Measurements from ENCODE around the gene IL6R.
"Not testable (repeated sequence)": the region's sequence is repeated elsewhere in the genome, so short reads cannot be mapped to it uniquely, and the experiment has no call there.

Gene IL6R

GRCh38 chr1:154404984-154405746, at the start of gene IL6R:
Gene IL6R (plus strand): TSS chr1:154405343. CDS start chr1:154405630, 287 bp downstream.
- DNase-seq (ENCODE audit: low read depth) = peak; percentile 97
- TF ChIP-seq MYC (IDR thresholded peaks at IDR 0.05; ENCODE audit: low read depth, low read length) (peak; percentile 80), POLR2A (IDR thresholded peaks at IDR 0.05; ENCODE audit: extremely low read depth, insufficient read length) (peak; percentile 19), CTCF (IDR thresholded peaks at IDR 0.05; ENCODE audit: low read depth, low read length) (no peak)
- TF ChIP-seq, protein P1, sequence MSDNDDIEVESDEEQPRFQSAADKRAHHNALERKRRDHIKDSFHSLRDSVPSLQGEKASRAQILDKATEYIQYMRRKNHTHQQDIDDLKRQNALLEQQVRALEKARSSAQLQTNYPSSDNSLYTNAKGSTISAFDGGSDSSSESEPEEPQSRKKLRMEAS (IDR thresholded peaks at IDR 0.05; ENCODE audit: low read depth, low read length) = peak; percentile 77
- peak within 1 kb of the TSS; percentile 72 for H3K4me3 ChIP-seq (ENCODE audit: low read depth, low read length)

DNA sequence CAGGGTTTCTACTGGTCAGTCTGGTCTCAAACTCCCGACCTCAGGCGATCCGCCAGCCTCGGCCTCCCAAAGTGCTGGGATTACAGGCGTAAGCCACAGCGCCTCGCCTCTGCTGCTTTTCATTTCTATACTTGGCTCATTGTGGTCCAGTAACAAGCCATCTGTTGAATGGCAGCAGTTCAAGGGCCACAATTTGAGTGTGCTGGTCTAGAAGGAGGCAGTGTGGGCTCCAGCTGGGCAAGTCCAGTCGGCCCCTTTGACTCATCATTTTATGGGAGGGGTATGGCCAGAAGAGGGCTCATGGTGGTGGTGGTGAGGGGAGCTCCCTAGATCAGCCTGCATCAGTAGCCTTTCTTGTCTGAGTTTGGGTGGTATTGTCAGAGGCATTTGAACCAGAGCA, 46.6 kb upstream of the IL6R start:
- TF ChIP-seq, protein P1 (IDR thresholded peaks at IDR 0.05; ENCODE audit: low read depth, low read length) = no peak
- TF ChIP-seq MYC (IDR thresholded peaks at IDR 0.05; ENCODE audit: low read depth, low read length) (no peak), POLR2A (IDR thresholded peaks at IDR 0.05; ENCODE audit: extremely low read depth, insufficient read length) (no peak), CTCF (IDR thresholded peaks at IDR 0.05; ENCODE audit: low read depth, low read length) (no peak)
- DNase-seq (ENCODE audit: low read depth) = no peak
- H3K4me3 ChIP-seq (ENCODE audit: low read depth, low read length) = no peak overlapping the region

DNA sequence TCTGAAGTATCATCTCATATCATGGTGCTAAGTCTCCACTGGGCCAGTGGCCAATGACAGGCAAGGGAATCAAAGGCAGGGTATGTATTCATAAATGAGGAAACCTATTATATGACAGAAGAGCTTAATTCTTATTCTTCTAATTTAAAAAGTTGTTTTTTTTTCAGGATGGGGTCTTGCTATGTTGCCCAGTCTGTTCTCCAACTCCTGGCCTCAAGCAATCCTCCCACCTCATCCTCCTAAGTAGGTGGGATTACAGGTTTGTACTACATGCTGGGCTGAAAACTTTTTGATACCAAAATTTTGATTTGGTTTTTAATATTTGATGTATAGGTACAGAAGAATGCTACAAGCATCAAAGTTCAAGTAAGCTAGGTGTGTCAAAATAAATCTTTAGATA, 44.9 kb upstream of the IL6R start:
- no peak for DNase-seq (ENCODE audit: low read depth)
- no peak for TF ChIP-seq CTCF (IDR thresholded peaks at IDR 0.05; ENCODE audit: low read depth, low read length)
- TF ChIP-seq, protein P1 (IDR thresholded peaks at IDR 0.05; ENCODE audit: low read depth, low read length) = no peak
- TF ChIP-seq MYC (IDR thresholded peaks at IDR 0.05; ENCODE audit: low read depth, low read length) = no peak
- TF ChIP-seq POLR2A (IDR thresholded peaks at IDR 0.05; ENCODE audit: extremely low read depth, insufficient read length) = no peak

GRCh38 chr1:154360881-154361280, 44.3 kb upstream of the IL6R start:
- H3K4me3 ChIP-seq (ENCODE audit: low read depth, low read length); DNase-seq (ENCODE audit: low read depth): not testable (repeated sequence)

More for the DNA sequence above, 44.9 kb upstream of the IL6R start:
- no peak overlapping the region for H3K4me3 ChIP-seq (ENCODE audit: low read depth, low read length)

DNA sequence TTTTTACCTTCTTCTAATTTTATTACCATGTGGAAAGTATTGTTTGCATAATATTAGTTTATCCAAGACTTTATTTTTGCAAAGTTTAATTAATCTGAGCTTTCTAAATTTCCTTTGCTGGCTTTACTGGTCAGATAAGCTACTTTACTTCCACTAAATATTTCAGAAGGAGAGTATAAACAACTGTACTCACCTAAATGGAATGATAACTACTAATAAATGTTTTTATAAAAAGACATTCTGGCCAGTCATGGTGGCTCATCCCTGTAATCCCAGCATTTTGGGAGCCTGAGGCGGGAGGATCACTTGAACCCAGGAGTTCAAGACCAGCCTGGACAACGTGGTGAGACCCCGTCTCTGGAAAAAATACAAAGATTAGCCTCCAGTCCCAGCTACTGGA, 43.8 kb upstream of the IL6R start:
- DNase-seq (ENCODE audit: low read depth) = no peak
- TF ChIP-seq, protein P1 (IDR thresholded peaks at IDR 0.05; ENCODE audit: low read depth, low read length) = no peak
- no peak for TF ChIP-seq POLR2A (IDR thresholded peaks at IDR 0.05; ENCODE audit: extremely low read depth, insufficient read length)
- no peak for TF ChIP-seq CTCF (IDR thresholded peaks at IDR 0.05; ENCODE audit: low read depth, low read length)
- TF ChIP-seq MYC (IDR thresholded peaks at IDR 0.05; ENCODE audit: low read depth, low read length) = no peak

DNA sequence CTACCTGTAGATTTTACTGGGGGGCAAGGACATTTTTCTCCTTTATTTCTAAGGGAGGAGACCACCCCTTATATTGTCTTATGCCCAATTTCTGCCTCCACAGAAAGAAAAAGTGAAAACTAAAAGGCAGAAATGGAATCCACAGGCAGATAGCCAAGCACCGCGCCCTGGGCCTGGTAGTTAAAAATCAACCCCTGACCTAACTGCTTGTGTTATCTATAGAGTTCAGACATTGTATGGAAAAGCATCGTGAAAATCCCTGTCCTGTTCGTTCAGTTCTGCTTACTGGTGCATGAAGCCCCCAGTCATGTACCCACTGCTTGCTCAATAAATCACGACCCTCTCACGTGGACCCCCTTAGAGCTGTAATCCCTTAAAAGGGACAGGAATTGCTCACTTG, 33.7 kb upstream of the IL6R start:
- no peak overlapping the region for H3K4me3 ChIP-seq (ENCODE audit: low read depth, low read length)
- DNase-seq (ENCODE audit: low read depth) = no peak
- TF ChIP-seq CTCF (IDR thresholded peaks at IDR 0.05; ENCODE audit: low read depth, low read length) = no peak
- no peak for TF ChIP-seq POLR2A (IDR thresholded peaks at IDR 0.05; ENCODE audit: extremely low read depth, insufficient read length)

More for the DNA sequence above, 43.8 kb upstream of the IL6R start:
- H3K4me3 ChIP-seq (ENCODE audit: low read depth, low read length) = no peak overlapping the region

DNA sequence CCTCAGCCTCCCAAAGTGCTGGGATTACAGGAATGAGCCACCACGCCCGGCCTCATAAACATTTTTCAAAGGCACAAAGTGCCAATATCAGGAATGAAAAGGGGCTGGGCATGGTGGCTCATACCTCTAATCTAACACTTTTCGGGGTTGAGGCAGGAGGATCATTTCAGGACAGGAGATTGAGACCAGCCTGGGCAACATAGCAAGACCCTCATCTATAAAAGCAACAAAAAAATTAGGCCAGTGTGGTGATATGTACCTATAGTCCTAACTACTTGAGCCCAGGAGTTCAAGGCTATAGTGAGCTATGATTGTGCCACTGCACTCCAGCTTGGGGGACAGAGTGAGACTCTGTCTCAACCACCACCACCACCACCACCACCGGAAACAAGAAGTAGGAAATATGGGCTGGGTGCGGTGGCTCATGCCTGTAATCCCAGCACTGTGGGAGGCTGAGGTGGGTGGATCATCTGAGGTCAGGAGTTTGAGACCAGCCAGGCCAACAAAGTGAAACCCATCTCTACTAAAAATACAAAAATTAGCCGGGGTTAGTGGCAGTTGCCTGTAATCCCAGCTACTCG, 31.3 kb upstream of the IL6R start:
- not testable (repeated sequence) for H3K4me3 ChIP-seq (ENCODE audit: low read depth, low read length)
- DNase-seq (ENCODE audit: low read depth) = peak; percentile 68

Data from NB4 (cell line).